Stimulated activated CD4-positive, alpha-beta T cell treated with anti-CD3 and anti-CD28 coated beads, TNF-alpha, amount 100 ng/mL, for 24 hours (primary cell): ENCODE measurements around the gene DPP7.
"Not testable (repeated sequence)": the region's sequence is repeated elsewhere in the genome, so short reads cannot be mapped to it uniquely, and the experiment has no call there.

Experiments
- DNase-seq, 3 experiments: peaks; one replicate each; pipeline ENCODE4 v3.0.0-alpha.2; 2020; ENCODE audit warnings: low read depth in 3 of 3

Gene DPP7

GRCh38 chr9:137070906-137071275 is 43.6 kb downstream of the DPP7 start:
- no peak for DNase-seq

- peak; percentile 61 to 83 (median 68) for DNase-seq
These were observed 44.2 kb downstream of the DPP7 start, which contains the start of gene SAPCD2 for GRCh38 chr9:137070201-137070905. SAPCD2 (minus strand) TSS chr9:137070557; CDS start chr9:137070460, 97 bp downstream.

- no peak for DNase-seq
These were observed 44.9 kb downstream of the DPP7 start for GRCh38 chr9:137069508-137070091.

GRCh38 chr9:137068539-137069507 is 45.7 kb downstream of the DPP7 start:
- no peak for DNase-seq

GRCh38 chr9:137067860-137068538 is 46.5 kb downstream of the DPP7 start:
- DNase-seq: peak; percentile 70 to 83 (median 72)

- no peak for DNase-seq
These were observed 48.3 kb downstream of the DPP7 start for GRCh38 chr9:137066096-137066861.

- DNase-seq: no peak
These were observed 49.1 kb downstream of the DPP7 start for GRCh38 chr9:137065336-137065967.

GRCh38 chr9:137064880-137065164 is 49.7 kb downstream of the DPP7 start:
- no peak for DNase-seq

GRCh38 chr9:137064027-137064879 is 50.3 kb downstream of the DPP7 start:
- DNase-seq: peak in 1 of 3 experiments; percentile 63

- DNase-seq: no peak
These were observed 51.1 kb downstream of the DPP7 start for GRCh38 chr9:137063311-137064026.

- not testable (repeated sequence) for DNase-seq
These were observed 51.7 kb downstream of the DPP7 start for GRCh38 chr9:137062798-137063197.

- DNase-seq: no peak
These were observed 52.1 kb downstream of the DPP7 start for GRCh38 chr9:137062384-137062783.
